HEK293T (cell line): Measurements from ENCODE around the gene EGFR.

Experiments
- CTCF ChIA-PET: fragments of 350-600 bp; formaldehyde crosslinking; extraction: SDS; loops from one replicate; lab custom pipeline; 2021; ENCODE audit warnings: antibody characterized with exemption, inconsistent platforms; lab: Yijun Ruan, JAX
- POLR2A ChIA-PET: fragments of 350-600 bp; formaldehyde crosslinking; extraction: SDS; loops from one replicate; lab custom pipeline; 2020; ENCODE audit warnings: antibody characterized with exemption, inconsistent platforms; lab: Yijun Ruan, JAX
- DNase-seq: peaks from one replicate; pipeline ENCODE4 v3.0.0; 2012; ENCODE audit warnings: mixed read lengths; ENCODE audit errors: extremely low spot score
- ARNT ChIP-seq: fragments of 450-650 bp; IDR thresholded peaks from 2 replicates; pipeline ENCODE4 v1.6.1; 2017; ENCODE audit warnings: mild to moderate bottlenecking
- BHLHE40 ChIP-seq: fragments of 450-650 bp; IDR thresholded peaks from 2 replicates; pipeline ENCODE4 v1.6.1; 2016; ENCODE audit warnings: mild to moderate bottlenecking, moderate library complexity, borderline replicate concordance
- CTBP1 ChIP-seq: fragments of 450-650 bp; IDR thresholded peaks from 2 replicates; pipeline ENCODE4 v1.6.1; 2016; ENCODE audit warnings: borderline replicate concordance
- ELF4 ChIP-seq: fragments of 450-650 bp; IDR thresholded peaks from 2 replicates; pipeline ENCODE4 v1.6.1; 2017; ENCODE audit warnings: antibody characterized with exemption
- FOXA1 ChIP-seq: fragments of 450-650 bp; IDR thresholded peaks from 2 replicates; pipeline ENCODE4 v1.6.1; 2016; ENCODE audit warnings: mild to moderate bottlenecking
- FOXK2 ChIP-seq: fragments of 450-650 bp; IDR thresholded peaks from 2 replicates; pipeline ENCODE4 v1.6.1; 2016; ENCODE audit warnings: mild to moderate bottlenecking
- FOXM1 ChIP-seq: fragments of 450-650 bp; IDR thresholded peaks from 2 replicates; pipeline ENCODE4 v1.6.1; 2017; ENCODE audit warnings: mild to moderate bottlenecking, borderline replicate concordance
- HDGF ChIP-seq: fragments of 450-650 bp; IDR thresholded peaks from 2 replicates; pipeline ENCODE4 v1.6.1; 2017; ENCODE audit warnings: antibody characterized with exemption, borderline replicate concordance
- L3MBTL2 ChIP-seq: fragments of 450-650 bp; conservative IDR thresholded peaks from 2 replicates; pipeline ENCODE4 v1.6.1; 2016; ENCODE audit warnings: mild to moderate bottlenecking
- LEF1 ChIP-seq: fragments of 450-650 bp; IDR thresholded peaks from 2 replicates; pipeline ENCODE4 v1.6.1; 2017; ENCODE audit warnings: mild to moderate bottlenecking, borderline replicate concordance
- NFRKB ChIP-seq: fragments of 450-650 bp; IDR thresholded peaks from 2 replicates; pipeline ENCODE4 v1.6.1; 2016; ENCODE audit warnings: mild to moderate bottlenecking, moderate library complexity
- SP1 ChIP-seq: fragments of 450-650 bp; IDR thresholded peaks from 2 replicates; pipeline ENCODE4 v1.6.1; 2017
- SUZ12 ChIP-seq: fragments of 450-650 bp; IDR thresholded peaks from 2 replicates; pipeline ENCODE4 v1.6.1; 2016; ENCODE audit warnings: mild to moderate bottlenecking
- TARDBP ChIP-seq: fragments of 450-650 bp; IDR thresholded peaks from 2 replicates; pipeline ENCODE4 v1.6.1; 2016
- ZNF384 ChIP-seq: fragments of 450-650 bp; IDR thresholded peaks from 2 replicates; pipeline ENCODE4 v1.6.1; 2016
- TF ChIP-seq, protein P1 (sequence below): fragments of 450-650 bp; IDR thresholded peaks from 2 replicates; pipeline ENCODE4 v1.6.1; 2016

Gene EGFR

DNA sequence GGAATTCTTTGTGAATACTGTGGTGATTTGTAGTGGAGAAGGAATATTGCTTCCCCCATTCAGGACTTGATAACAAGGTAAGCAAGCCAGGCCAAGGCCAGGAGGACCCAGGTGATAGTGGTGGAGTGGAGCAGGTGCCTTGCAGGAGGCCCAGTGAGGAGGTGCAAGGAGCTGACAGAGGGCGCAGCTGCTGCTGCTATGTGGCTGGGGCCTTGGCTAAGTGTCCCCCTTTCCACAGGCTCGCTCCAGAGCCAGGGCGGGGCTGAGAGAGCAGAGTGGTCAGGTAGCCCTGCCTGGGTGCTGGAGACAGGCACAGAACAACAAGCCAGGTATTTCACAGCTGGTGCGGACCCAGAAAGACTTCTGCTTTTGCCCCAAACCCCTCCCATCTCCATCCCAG is 162.9 kb downstream of the EGFR start:
- CTCF ChIA-PET, result no interaction called here
- POLR2A ChIA-PET, result no interaction called here
- no peak for DNase-seq
- TF ChIP-seq ELF4, result no peak
- TF ChIP-seq LEF1, result no peak
- TF ChIP-seq FOXM1, result no peak
- no peak for TF ChIP-seq FOXK2
- TF ChIP-seq NFRKB, result no peak
- TF ChIP-seq L3MBTL2, result no peak
- TF ChIP-seq CTBP1, result no peak
- TF ChIP-seq, protein P1, sequence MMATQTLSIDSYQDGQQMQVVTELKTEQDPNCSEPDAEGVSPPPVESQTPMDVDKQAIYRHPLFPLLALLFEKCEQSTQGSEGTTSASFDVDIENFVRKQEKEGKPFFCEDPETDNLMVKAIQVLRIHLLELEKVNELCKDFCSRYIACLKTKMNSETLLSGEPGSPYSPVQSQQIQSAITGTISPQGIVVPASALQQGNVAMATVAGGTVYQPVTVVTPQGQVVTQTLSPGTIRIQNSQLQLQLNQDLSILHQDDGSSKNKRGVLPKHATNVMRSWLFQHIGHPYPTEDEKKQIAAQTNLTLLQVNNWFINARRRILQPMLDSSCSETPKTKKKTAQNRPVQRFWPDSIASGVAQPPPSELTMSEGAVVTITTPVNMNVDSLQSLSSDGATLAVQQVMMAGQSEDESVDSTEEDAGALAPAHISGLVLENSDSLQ, result no peak
- no peak for TF ChIP-seq SUZ12

DNA sequence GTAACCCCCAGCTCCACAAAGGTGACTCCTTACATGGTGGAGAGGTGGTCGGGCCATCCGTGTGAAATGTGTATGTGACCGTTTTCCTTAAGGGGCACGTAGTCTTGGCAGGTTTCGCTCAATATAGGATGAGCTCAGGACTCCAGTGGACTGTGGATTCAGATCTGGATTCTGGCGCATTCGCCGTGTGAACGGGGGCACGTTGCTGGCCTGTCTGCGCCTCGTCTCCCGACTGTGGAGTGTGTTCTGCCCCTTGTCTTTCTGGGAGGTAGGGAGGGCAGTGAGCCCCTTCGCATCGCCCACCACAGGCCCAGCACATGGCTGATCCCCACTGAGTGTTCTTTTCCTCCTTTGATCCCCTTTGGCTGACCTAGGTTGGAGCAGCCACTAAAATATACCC is 165.1 kb downstream of the EGFR start:
- TF ChIP-seq SUZ12 (no peak), FOXK2 (no peak), ARNT (no peak), LEF1 (no peak), ELF4 (no peak), FOXA1 (no peak), ZNF384 (no peak), SP1 (no peak), L3MBTL2 (no peak), HDGF (no peak), FOXM1 (no peak), TARDBP (no peak), BHLHE40 (no peak), CTBP1 (no peak), NFRKB (no peak)
- TF ChIP-seq, protein P1, result no peak
- no peak for DNase-seq
- CTCF ChIA-PET, result no interaction called here
- POLR2A ChIA-PET, result no interaction called here

DNA sequence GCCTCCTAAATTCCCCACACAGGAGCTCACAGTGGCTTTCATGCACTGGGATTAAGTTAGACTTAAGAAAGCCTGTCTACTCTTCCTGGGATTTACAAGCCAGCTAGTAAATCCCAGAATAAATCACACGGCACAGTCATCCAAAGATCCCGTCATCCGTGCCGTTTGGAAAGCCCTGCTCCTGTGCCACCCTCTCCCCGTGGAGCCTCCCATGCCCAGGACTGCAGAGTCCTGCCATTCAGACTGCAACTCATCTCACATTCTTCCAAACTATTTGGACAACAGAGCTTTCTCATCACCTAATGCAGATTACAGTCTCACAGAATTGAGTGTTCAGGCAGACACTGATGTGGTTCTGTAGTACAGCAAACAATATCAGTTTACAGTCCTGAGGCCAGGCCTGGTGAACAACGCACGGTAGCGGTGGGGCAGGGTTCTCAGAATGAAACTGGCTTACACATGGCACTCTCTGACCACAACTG is 166.5 kb downstream of the EGFR start:
- no peak for DNase-seq
- TF ChIP-seq FOXK2 (no peak), LEF1 (no peak), HDGF (no peak), FOXM1 (no peak), BHLHE40 (no peak), SP1 (no peak), CTBP1 (no peak)
- ChIA-PET POLR2A (interaction anchor here (0.7 to 0.9 kb wide), 2 partner anchors 167 to 426 kb away, joined by 3 read pairs; partner anchors contain the start of genes EGFR and SEC61G), CTCF (no interaction called here)

DNA sequence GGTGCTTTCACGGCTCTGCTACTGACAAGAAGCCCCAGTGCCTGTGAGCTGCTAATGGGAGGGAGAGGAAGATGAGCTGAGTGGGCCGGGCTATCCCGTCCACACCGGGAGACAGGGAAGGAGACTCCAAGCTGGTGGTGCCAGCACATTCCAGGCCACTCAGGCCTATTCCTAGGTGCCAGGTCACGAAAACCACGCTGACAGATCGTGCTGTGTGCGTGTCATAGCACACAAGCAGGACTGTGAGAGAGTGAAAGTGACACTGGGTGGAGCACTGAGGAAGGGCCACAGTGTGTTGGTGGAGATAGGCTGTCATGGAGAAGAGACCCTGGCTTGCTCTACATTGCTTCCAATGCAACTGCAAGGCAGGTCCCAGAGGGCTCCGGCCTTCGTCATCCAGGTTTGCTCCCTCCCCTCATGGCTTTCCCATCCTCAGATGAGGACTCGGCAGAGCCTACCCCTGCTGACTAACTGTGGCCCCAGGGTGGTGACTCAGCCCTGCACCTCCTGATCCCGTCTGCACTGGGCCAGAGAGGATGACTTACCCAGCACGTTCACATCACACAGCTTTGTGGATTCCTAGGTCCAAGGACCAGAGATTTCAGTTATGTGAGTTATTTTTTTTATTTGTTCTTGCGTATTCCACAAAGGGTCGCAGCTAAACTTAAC is 167.3 kb downstream of the EGFR start:
- ChIA-PET POLR2A (no interaction called here), CTCF (interaction anchor here (0.7 kb wide), 1 partner anchor 425 kb away, joined by 4 read pairs; no protein-coding TSS in a partner anchor)
- no peak for DNase-seq

DNA sequence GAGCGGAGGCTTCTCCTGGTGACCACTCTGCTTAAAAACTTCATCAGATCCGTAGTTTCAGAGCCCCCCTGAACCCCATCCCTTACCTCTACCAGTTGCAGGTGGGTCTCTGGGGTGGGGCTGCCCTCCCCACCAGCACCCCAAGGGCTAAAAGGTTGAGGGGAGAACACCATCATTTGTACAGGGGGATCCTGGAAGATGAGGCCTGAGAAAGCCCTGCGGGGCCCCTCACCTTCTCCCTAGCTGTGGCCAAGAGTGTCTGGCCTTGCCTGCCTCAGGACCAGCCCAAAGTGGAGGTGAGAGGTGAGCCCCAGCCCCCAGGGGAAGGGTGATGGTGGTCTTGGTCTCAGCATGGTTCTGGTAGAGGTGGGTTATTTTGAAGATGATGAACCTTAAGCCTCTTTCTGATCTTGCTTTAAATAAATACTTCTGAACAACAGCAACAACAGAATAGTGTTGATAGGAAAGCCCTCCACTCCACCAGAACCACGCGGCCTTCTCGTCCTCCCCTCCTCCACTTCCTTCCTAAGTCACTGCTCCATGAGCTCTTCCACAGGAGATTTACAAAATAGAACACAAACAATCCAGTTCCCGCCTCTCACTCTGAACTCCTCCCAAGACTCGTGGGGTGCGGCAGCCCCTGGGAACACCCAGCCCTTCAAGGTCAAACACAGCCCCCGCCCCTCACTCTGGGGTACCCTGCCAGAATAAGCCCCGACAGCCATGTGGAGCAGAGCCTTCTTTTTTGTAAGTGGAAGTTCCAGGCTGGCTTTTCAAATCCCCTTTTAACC is 169.1 kb downstream of the EGFR start:
- DNase-seq, result no peak
- POLR2A ChIA-PET, result no interaction called here
- TF ChIP-seq TARDBP, result no peak
- TF ChIP-seq ARNT, result no peak
- no peak for TF ChIP-seq FOXK2
- no peak for TF ChIP-seq FOXA1
- TF ChIP-seq SP1, result no peak
- TF ChIP-seq ZNF384, result no peak
- TF ChIP-seq L3MBTL2, result no peak
- TF ChIP-seq ELF4, result no peak
- no peak for TF ChIP-seq FOXM1
- no peak for TF ChIP-seq LEF1
- TF ChIP-seq CTBP1, result no peak
- CTCF ChIA-PET, result no interaction called here

More for the DNA sequence above, 167.3 kb downstream of the EGFR start:
- TF ChIP-seq, protein P1, result no peak
- TF ChIP-seq SUZ12, result no peak
- no peak for TF ChIP-seq SP1
- no peak for TF ChIP-seq ELF4
- TF ChIP-seq FOXM1, result no peak
- no peak for TF ChIP-seq L3MBTL2
- no peak for TF ChIP-seq NFRKB
- no peak for TF ChIP-seq BHLHE40
- TF ChIP-seq FOXK2, result no peak
- TF ChIP-seq FOXA1, result no peak
- TF ChIP-seq CTBP1, result no peak
- no peak for TF ChIP-seq HDGF
- TF ChIP-seq TARDBP, result no peak
- TF ChIP-seq ZNF384, result no peak
- no peak for TF ChIP-seq ARNT
- no peak for TF ChIP-seq LEF1

DNA sequence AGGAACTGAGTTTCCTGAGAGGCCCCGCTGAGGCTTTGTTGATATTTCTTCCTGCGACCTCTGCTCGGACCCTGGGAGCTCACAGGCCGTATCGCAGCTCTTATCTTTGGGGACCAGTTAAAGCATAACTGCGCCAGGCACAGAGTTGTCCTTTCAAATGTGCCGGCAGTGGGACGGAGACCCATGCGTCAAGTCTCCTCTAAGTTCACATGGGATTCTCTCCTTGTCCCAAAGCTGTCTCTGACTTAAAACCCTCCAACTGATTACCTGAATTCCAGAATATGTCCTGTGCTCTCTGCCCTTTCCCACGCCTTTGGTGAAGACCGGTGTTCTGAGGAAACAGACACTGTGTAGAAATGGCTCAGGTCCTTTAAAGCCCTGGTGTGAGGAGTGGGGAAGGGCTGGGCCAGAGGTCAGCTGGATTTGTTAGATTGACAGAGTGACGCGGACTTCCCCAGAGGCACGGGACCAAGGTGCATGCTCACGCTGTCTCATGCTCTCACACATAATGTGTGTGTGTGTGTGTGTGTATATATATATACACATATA is 169.8 kb downstream of the EGFR start:
- CTCF ChIA-PET, result no interaction called here
- no peak for TF ChIP-seq FOXA1
- no peak for TF ChIP-seq BHLHE40
- TF ChIP-seq, protein P1, result no peak
- no peak for TF ChIP-seq SP1
- no peak for TF ChIP-seq LEF1
- no peak for TF ChIP-seq ELF4
- no peak for TF ChIP-seq L3MBTL2
- no peak for TF ChIP-seq SUZ12

More for the DNA sequence above, 169.8 kb downstream of the EGFR start:
- POLR2A ChIA-PET, result no interaction called here
- no peak for DNase-seq
